GM12865 (cell line): Measurements from ENCODE around the gene TSPO.

Experiments
- DNase-seq: peaks from one replicate; pipeline ENCODE4 v3.0.0; 2010; ENCODE audit warnings: low read depth
- H3K4me3 ChIP-seq: 2 replicates; pipeline ENCODE4 v1.5.1; 2011; ENCODE audit warnings: mild to moderate bottlenecking, low read depth, low read length, control low read depth
- CTCF ChIP-seq: IDR thresholded peaks from 2 replicates; pipeline ENCODE4 v1.5.1; 2011; ENCODE audit warnings: low read length, control low read depth, low read depth, inconsistent platforms; ENCODE audit not compliant: insufficient read depth; ENCODE audit errors: missing control alignments

Gene TSPO

GRCh38 chr22:43147821-43148220 is 3.5 kb upstream of the TSPO start:
- peak; percentile 75 for DNase-seq
- TF ChIP-seq CTCF, result no peak
- H3K4me3 ChIP-seq, result no peak overlapping the region

- no peak overlapping the region for H3K4me3 ChIP-seq
- no peak for TF ChIP-seq CTCF
- DNase-seq, result no peak
These were observed 2.8 kb upstream of the TSPO start for GRCh38 chr22:43148581-43148980.

- H3K4me3 ChIP-seq, result peak overlapping the region; percentile 69
- no peak for TF ChIP-seq CTCF
- DNase-seq, result no peak
These were observed 590 bp upstream of the TSPO start for GRCh38 chr22:43150731-43151206.

- H3K4me3 ChIP-seq, result peak overlapping the region; percentile 69
- no peak for TF ChIP-seq CTCF
- no peak for DNase-seq
These were observed 621 bp downstream of the TSPO start for GRCh38 chr22:43152003-43152356.

- DNase-seq, result peak; percentile 51
- peak overlapping the region; percentile 69 for H3K4me3 ChIP-seq
- no peak for TF ChIP-seq CTCF
These were observed 1.2 kb downstream of the TSPO start for GRCh38 chr22:43152357-43153071.

GRCh38 chr22:43153899-43154298 is 2.5 kb downstream of the TSPO start:
- DNase-seq, result no peak
- peak overlapping the region; percentile 1; the same call in 1 of the 2 replicates for H3K4me3 ChIP-seq
- no peak for TF ChIP-seq CTCF
